Peyer's patch (tissue), 4 donors: ENCODE results near the gene PRELID2. TPM values are rescaled to one million over a fixed set of nuclear protein-coding genes. Genes with fewer than 3 reads are reported as not detected.

Experiments used
- DNase-seq, 3 donors: peaks; one replicate each; pipeline ENCODE4 v3.0.0-alpha.2; 2017 to 2019
- H3K27ac ChIP-seq, 4 donors: fragments of 200-600 bp; sonication (generic); one replicate each; pipeline ENCODE4 v1.5.1; 2016 to 2019
- H3K27me3 ChIP-seq, 2 donors: fragments of 200-600 bp; sonication (generic); one replicate each; pipeline ENCODE4 v1.5.1; 2019
- H3K36me3 ChIP-seq, 3 donors: fragments of 200-600 bp; sonication (generic); one replicate each; pipeline ENCODE4 v1.5.1; 2016 to 2019
- H3K4me1 ChIP-seq, 4 donors: fragments of 200-600 bp; sonication (generic); one replicate each; pipeline ENCODE4 v1.5.1; 2016 to 2019
- H3K4me3 ChIP-seq, 4 donors: fragments of 200-600 bp; sonication (generic); 1 replicate in 3 of 4; 2 replicates in 1 of 4; pipeline ENCODE4 v1.5.1; 2016 to 2019; ENCODE audit warnings: mild to moderate bottlenecking in 1 of 4
- H3K9me3 ChIP-seq, 4 donors: fragments of 200-600 bp; sonication (generic); one replicate each; pipeline ENCODE4 v1.5.1; 2016 to 2019; ENCODE audit warnings: mild to moderate bottlenecking in 1 of 4
- CTCF ChIP-seq, 6 experiments: fragments of 450-650 bp in 4 of 6; fragments of 200-600 bp in 2 of 6; sonication (generic) in 1 of 6; IDR thresholded peaks; one replicate each; pipeline ENCODE4 v1.5.1; 2017 to 2019; ENCODE audit warnings: antibody characterized with exemption in 6 of 6, mild to moderate bottlenecking in 3 of 6, moderate library complexity in 1 of 6
- POLR2A ChIP-seq, 2 donors: fragments of 450-650 bp; IDR thresholded peaks; one replicate each; pipeline ENCODE4 v1.5.1; 2017; ENCODE audit warnings: antibody characterized with exemption in 2 of 2, mild to moderate bottlenecking in 2 of 2, moderate library complexity in 2 of 2
- total RNA-seq, 4 donors: library from RNA; depleted of rRNA; stranded (reverse); fragments of >200 nt; gene quantifications; one replicate each; pipeline ENCODE4 v1.1.0, GENCODE V29; 2016

The PRELID2 gene
- total RNA-seq, 4 donors from 2014 or later, result 81.7 to 194 (median 104) TPM

GRCh38 chr5:145835848-145836239 lies 702 bp upstream of the PRELID2 start:
- no peaks in the 10 kb centered on the region for H3K36me3 ChIP-seq
- H3K4me1 ChIP-seq, result peaks cover 0 to 24% (median 5%) of the 10 kb centered on the region in 4 donors
- no peak for TF ChIP-seq POLR2A (IDR thresholded peaks at IDR 0.05)
- TF ChIP-seq CTCF (IDR thresholded peaks at IDR 0.05), result no peak
- peak overlapping the region; percentile 58 to 69 (median 63) for H3K4me3 ChIP-seq
- H3K27me3 ChIP-seq, result no peaks in the 10 kb centered on the region
- no peak for DNase-seq
- H3K27ac ChIP-seq, result peak overlapping the region; percentile 64 to 93 (median 85)
- no peaks in the 10 kb centered on the region for H3K9me3 ChIP-seq

- peak overlapping the region; percentile 64 to 93 (median 85) for H3K27ac ChIP-seq
- peaks cover 0 to 27% (median 5%) of the 10 kb centered on the region in 4 donors for H3K4me1 ChIP-seq
- DNase-seq, result no peak
- no peaks in the 10 kb centered on the region for H3K9me3 ChIP-seq
- H3K36me3 ChIP-seq, result no peaks in the 10 kb centered on the region
- peak overlapping the region; percentile 58 to 69 (median 63) for H3K4me3 ChIP-seq
- TF ChIP-seq POLR2A (IDR thresholded peaks at IDR 0.05) (no peak), CTCF (IDR thresholded peaks at IDR 0.05) (no peak)
- H3K27me3 ChIP-seq, result no peaks in the 10 kb centered on the region
Observed at GRCh38 chr5:145834554-145834916, 607 bp downstream of the PRELID2 start.

GRCh38 chr5:145833631-145834200 lies 1.4 kb downstream of the PRELID2 start:
- no peaks in the 10 kb centered on the region for H3K9me3 ChIP-seq
- H3K27me3 ChIP-seq, result no peaks in the 10 kb centered on the region
- DNase-seq, result no peak
- no peaks in the 10 kb centered on the region for H3K36me3 ChIP-seq
- peak overlapping the region in 3 of 4 donors; percentile 81 to 93 (median 89) for H3K27ac ChIP-seq
- peaks cover 0 to 27% (median 5%) of the 10 kb centered on the region in 4 donors for H3K4me1 ChIP-seq
- TF ChIP-seq POLR2A (IDR thresholded peaks at IDR 0.05) (no peak), CTCF (IDR thresholded peaks at IDR 0.05) (no peak)
- peak overlapping the region in 3 of 4 donors; percentile 2 to 69 (median 61) for H3K4me3 ChIP-seq

GRCh38 chr5:145830594-145830993 lies 4.5 kb downstream of the PRELID2 start:
- no peaks in the 10 kb centered on the region for H3K9me3 ChIP-seq
- H3K36me3 ChIP-seq, result no peaks in the 10 kb centered on the region
- TF ChIP-seq POLR2A (IDR thresholded peaks at IDR 0.05), result no peak
- TF ChIP-seq CTCF (IDR thresholded peaks at IDR 0.05), result no peak
- H3K4me3 ChIP-seq, result no peak overlapping the region
- H3K4me1 ChIP-seq, result peaks cover 0 to 20% (median 3%) of the 10 kb centered on the region in 4 donors
- DNase-seq, result no peak
- no peaks in the 10 kb centered on the region for H3K27me3 ChIP-seq
- no peak overlapping the region for H3K27ac ChIP-seq

- DNase-seq, result no peak
- TF ChIP-seq POLR2A (IDR thresholded peaks at IDR 0.05) (no peak), CTCF (IDR thresholded peaks at IDR 0.05) (no peak)
- no peak overlapping the region for H3K27ac ChIP-seq
- H3K9me3 ChIP-seq, result no peaks in the 10 kb centered on the region
- no peaks in the 10 kb centered on the region for H3K27me3 ChIP-seq
- H3K4me3 ChIP-seq, result no peak overlapping the region
- no peaks in the 10 kb centered on the region for H3K36me3 ChIP-seq
- H3K4me1 ChIP-seq, result peaks cover 0 to 20% (median 0%) of the 10 kb centered on the region in 4 donors
Observed at GRCh38 chr5:145829708-145830361, 5.3 kb downstream of the PRELID2 start.
